ENCODE data around the gene COQ8B.

COQ8B gene

GRCh38 chr19:40685016-40685526 lies 31.6 kb downstream of the COQ8B start:
- TF ChIP-seq CTCF (IDR thresholded peaks at IDR 0.05), result no peak

GRCh38 chr19:40684280-40684679 lies 32.4 kb downstream of the COQ8B start:
- TF ChIP-seq CTCF (IDR thresholded peaks at IDR 0.05), result no peak

- TF ChIP-seq CTCF (IDR thresholded peaks at IDR 0.05), result no peak
Measured at GRCh38 chr19:40683437-40683836, 33.2 kb downstream of the COQ8B start.

GRCh38 chr19:40682431-40682964 lies 34.2 kb downstream of the COQ8B start:
- no peak for TF ChIP-seq CTCF (IDR thresholded peaks at IDR 0.05)

- no peak for TF ChIP-seq CTCF (IDR thresholded peaks at IDR 0.05)
Measured at GRCh38 chr19:40681039-40681438, 35.6 kb downstream of the COQ8B start.

- TF ChIP-seq CTCF (IDR thresholded peaks at IDR 0.05), result no peak
Measured at GRCh38 chr19:40677156-40677555, 39.5 kb downstream of the COQ8B start.

GRCh38 chr19:40674291-40674690 lies 42.4 kb downstream of the COQ8B start:
- no peak for TF ChIP-seq CTCF (IDR thresholded peaks at IDR 0.05)

GRCh38 chr19:40673397-40673796 lies 43.3 kb downstream of the COQ8B start:
- TF ChIP-seq CTCF (IDR thresholded peaks at IDR 0.05), result no peak

Data from LNCAP (cell line).